ENCODE results near the gene HERPUD1.

- TF ChIP-seq MAFK (IDR thresholded peaks at IDR 0.05; ENCODE audit: partially characterized antibody) (no peak), POLR2A (IDR thresholded peaks at IDR 0.05; ENCODE audit: low read length) (no peak), CBX2 (IDR thresholded peaks at IDR 0.05; ENCODE audit: borderline replicate concordance, low read depth) (no peak), CTCF (IDR thresholded peaks at IDR 0.05) (no peak), PBX3 (IDR thresholded peaks at IDR 0.05) (no peak), RFX5 (IDR thresholded peaks at IDR 0.05) (no peak), CEBPB (IDR thresholded peaks at IDR 0.05) (no peak), KDM5A (IDR thresholded peaks at IDR 0.05) (no peak), RAD21 (conservative IDR thresholded peaks at IDR 0.05 in 1 of 2, IDR thresholded peaks at IDR 0.05 in 1 of 2) (no peak), MAZ (IDR thresholded peaks at IDR 0.05; ENCODE audit: borderline replicate concordance, low read depth, low read length) (no peak), GATA3 (IDR thresholded peaks at IDR 0.05; ENCODE audit: borderline replicate concordance) (no peak), CHD2 (IDR thresholded peaks at IDR 0.05; ENCODE audit: low read length, partially characterized antibody) (no peak), NR3C1 (IDR thresholded peaks at IDR 0.05) (no peak), ZFP36 (IDR thresholded peaks at IDR 0.05; ENCODE audit: borderline replicate concordance, partially characterized antibody) (no peak)
Observed at GRCh38 chr16:56891685-56892084, 40.3 kb upstream of the HERPUD1 start.
